Measurements from ENCODE around the gene GNE.

DNA sequence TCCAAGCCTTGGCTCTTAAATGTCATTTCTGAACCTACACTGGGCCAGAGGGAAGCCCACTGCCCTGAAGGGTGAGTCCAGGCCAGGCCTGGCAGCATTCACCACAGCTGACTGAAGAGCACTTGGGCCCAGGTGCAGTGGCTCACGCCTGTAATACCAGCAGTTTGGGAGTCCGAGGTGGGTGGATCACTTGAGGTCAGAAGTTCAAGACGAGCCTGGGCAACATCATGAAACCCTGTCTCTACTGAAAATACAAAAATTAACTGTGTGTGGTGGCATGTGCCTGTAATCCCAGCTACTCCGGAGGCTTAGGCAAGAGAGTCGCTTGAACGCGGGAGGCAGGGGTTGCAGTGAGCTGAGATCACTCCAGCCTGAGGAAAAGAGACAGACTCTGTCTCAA is 84.0 kb downstream of the GNE start:
- TF ChIP-seq TCF4 (CRISPR knock-in tag; IDR thresholded peaks at IDR 0.05; ENCODE audit: borderline replicate concordance) = no peak
- TF ChIP-seq ZNF70 (CRISPR knock-in tag; IDR thresholded peaks at IDR 0.05) = no peak
- TF ChIP-seq ESRRG (CRISPR knock-in tag; IDR thresholded peaks at IDR 0.05) = no peak
- TF ChIP-seq, protein P1, sequence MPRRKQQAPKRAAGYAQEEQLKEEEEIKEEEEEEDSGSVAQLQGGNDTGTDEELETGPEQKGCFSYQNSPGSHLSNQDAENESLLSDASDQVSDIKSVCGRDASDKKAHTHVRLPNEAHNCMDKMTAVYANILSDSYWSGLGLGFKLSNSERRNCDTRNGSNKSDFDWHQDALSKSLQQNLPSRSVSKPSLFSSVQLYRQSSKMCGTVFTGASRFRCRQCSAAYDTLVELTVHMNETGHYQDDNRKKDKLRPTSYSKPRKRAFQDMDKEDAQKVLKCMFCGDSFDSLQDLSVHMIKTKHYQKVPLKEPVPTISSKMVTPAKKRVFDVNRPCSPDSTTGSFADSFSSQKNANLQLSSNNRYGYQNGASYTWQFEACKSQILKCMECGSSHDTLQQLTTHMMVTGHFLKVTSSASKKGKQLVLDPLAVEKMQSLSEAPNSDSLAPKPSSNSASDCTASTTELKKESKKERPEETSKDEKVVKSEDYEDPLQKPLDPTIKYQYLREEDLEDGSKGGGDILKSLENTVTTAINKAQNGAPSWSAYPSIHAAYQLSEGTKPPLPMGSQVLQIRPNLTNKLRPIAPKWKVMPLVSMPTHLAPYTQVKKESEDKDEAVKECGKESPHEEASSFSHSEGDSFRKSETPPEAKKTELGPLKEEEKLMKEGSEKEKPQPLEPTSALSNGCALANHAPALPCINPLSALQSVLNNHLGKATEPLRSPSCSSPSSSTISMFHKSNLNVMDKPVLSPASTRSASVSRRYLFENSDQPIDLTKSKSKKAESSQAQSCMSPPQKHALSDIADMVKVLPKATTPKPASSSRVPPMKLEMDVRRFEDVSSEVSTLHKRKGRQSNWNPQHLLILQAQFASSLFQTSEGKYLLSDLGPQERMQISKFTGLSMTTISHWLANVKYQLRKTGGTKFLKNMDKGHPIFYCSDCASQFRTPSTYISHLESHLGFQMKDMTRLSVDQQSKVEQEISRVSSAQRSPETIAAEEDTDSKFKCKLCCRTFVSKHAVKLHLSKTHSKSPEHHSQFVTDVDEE (CRISPR knock-in tag; IDR thresholded peaks at IDR 0.05) = no peak
- no peak for TF ChIP-seq RARB (CRISPR knock-in tag; IDR thresholded peaks at IDR 0.05)
- no peak for TF ChIP-seq ZFP30 (CRISPR knock-in tag; IDR thresholded peaks at IDR 0.05)
- no peak for TF ChIP-seq GLIS3 (CRISPR knock-in tag; IDR thresholded peaks at IDR 0.05)
- TF ChIP-seq TOX (CRISPR knock-in tag; IDR thresholded peaks at IDR 0.05; ENCODE audit: borderline replicate concordance) = no peak

Measured in SK-N-SH treated with all-trans-retinoic acid at 6 μM for 48 hours (cell line).